ENCODE results near the gene RPTOR. TPM values are rescaled to one million over a fixed set of nuclear protein-coding genes. Genes with fewer than 3 reads are reported as not detected.

The RPTOR gene
- total RNA-seq, 1 donor: 30.0 TPM

DNA sequence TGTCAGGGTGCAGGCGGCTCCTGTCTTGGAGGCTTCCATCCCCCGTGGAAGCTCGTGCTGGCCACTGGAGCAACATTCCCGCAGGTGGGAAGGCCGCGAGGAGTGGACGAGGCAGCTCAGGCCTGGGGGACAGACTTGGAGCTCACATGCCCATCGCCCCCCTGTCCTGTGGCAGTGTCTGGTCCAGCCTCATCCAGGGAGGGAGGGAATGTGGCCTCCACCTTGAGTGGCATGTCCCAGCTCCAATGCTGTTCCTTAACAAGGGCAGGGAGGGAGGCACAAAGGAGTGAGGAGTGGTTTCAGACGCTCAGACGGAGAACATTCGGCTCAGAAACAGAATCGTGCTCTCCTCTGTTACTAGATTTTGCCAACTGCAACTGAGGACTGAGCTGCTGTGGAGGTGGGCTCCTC, 287.6 kb downstream of the RPTOR start:
- peak overlapping the region; percentile 64 for H3K4me3 ChIP-seq (ENCODE audit: low read depth, low read length)
- DNase-seq (ENCODE audit: low read depth): peak; percentile 77
- TF ChIP-seq, protein P1, sequence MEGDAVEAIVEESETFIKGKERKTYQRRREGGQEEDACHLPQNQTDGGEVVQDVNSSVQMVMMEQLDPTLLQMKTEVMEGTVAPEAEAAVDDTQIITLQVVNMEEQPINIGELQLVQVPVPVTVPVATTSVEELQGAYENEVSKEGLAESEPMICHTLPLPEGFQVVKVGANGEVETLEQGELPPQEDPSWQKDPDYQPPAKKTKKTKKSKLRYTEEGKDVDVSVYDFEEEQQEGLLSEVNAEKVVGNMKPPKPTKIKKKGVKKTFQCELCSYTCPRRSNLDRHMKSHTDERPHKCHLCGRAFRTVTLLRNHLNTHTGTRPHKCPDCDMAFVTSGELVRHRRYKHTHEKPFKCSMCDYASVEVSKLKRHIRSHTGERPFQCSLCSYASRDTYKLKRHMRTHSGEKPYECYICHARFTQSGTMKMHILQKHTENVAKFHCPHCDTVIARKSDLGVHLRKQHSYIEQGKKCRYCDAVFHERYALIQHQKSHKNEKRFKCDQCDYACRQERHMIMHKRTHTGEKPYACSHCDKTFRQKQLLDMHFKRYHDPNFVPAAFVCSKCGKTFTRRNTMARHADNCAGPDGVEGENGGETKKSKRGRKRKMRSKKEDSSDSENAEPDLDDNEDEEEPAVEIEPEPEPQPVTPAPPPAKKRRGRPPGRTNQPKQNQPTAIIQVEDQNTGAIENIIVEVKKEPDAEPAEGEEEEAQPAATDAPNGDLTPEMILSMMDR (IDR thresholded peaks at IDR 0.05; ENCODE audit: insufficient read depth, low read length): no peak

DNA sequence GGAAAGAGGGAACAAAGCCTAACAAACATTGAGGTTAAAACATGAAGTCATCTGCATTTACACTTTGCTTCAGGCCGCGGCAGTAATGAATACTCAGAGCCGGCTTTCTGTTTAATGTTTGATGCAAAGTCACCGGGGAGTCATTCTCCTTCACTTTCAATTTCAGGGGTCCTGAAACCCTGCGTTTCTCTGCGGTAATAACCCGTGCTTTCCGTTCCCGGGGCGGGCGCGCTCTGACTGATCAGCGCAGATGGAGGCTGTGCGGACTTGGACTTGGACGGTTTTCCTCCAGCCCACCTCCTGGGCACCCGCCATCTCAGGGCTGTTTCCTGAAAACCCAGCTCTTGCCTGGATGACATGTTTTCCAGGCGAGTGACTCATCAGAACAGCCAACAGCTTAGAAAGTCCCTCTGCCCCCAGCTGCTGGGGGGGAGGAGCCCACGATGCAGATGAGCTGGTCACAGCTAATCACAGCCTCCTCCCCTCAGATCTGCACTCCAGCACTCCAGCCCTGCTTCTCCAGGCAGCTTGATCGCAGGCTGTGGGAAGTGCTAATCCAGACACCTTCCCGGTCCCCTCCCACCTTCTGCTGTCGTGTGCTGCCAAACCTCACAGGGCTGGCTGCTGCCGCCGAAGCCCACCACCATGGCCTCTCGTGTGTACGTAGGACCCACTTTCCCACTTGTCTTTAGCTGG, 288.4 kb downstream of the RPTOR start:
- TF ChIP-seq, protein P1 (IDR thresholded peaks at IDR 0.05; ENCODE audit: insufficient read depth, low read length): no peak
- peak overlapping the region; percentile 64 for H3K4me3 ChIP-seq (ENCODE audit: low read depth, low read length)
- DNase-seq (ENCODE audit: low read depth): peak; percentile 98

DNA sequence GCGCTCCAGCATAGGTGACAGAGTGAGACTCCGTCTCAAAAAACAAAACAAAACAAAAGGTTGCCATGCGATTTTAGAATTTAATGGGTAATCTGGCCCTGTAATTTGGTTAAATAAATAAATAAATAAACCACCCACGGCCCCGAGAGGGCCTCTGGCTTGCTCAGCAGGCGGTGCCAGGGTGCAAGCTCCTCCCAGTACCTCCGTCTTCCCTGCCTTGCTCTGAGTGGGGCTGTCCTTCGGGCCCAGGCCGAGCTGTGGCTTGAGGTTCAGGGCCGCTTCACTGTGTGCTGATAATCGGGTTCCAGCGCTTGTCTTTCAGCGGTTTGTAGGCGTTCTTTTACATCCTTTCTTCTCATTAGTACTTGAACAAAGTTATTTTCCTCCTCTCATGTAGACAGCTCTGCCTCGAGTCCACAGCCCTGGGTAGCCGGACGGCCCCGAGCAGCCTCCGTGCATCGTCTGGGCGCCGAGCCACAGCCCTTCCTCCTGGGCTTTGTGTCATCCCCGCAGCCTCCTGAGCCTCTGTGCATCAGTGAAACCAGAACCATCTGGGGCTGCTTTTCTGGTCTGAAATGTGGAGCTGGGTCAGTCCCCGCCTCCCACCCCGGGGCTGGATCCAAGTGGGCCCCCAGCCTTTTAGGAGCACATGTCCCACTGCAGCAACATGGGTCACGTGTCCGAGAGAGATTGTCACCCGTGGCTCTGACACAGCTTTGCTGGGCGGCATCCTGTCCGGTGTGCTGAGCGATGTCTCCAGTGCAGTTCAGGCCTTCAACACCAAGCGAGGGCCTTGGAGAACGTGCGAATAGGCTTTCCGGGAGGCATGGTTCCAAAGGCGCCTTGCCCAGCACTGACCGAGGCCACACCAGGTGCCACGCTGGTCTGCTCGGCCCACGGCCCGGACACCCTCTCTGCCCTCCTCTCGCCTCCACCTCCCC, 289.6 kb downstream of the RPTOR start:
- no peak overlapping the region for H3K4me3 ChIP-seq (ENCODE audit: low read depth, low read length)
- DNase-seq (ENCODE audit: low read depth): peak; percentile 54
- TF ChIP-seq, protein P1 (IDR thresholded peaks at IDR 0.05; ENCODE audit: insufficient read depth, low read length): no peak

DNA sequence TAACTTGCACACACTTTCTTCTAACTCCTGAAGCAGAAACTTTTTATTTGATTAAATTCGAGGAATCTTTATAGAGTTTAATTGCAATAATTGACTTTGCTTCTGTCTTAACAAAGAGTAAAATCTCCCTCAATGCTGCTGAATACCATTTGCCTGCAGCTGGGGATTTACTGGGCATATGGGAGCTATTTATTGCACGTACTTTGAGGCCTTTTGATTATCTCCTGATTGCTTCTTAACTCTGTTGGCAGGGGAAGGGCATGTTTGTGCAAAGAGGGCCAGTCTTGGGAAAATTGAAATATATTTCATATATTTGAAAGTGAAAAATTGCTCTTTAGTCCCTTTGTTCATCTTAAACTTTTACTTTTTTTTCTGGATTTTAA, 290.2 kb downstream of the RPTOR start:
- TF ChIP-seq, protein P1 (IDR thresholded peaks at IDR 0.05; ENCODE audit: insufficient read depth, low read length): no peak
- no peak overlapping the region for H3K4me3 ChIP-seq (ENCODE audit: low read depth, low read length)
- no peak for DNase-seq (ENCODE audit: low read depth)

DNA sequence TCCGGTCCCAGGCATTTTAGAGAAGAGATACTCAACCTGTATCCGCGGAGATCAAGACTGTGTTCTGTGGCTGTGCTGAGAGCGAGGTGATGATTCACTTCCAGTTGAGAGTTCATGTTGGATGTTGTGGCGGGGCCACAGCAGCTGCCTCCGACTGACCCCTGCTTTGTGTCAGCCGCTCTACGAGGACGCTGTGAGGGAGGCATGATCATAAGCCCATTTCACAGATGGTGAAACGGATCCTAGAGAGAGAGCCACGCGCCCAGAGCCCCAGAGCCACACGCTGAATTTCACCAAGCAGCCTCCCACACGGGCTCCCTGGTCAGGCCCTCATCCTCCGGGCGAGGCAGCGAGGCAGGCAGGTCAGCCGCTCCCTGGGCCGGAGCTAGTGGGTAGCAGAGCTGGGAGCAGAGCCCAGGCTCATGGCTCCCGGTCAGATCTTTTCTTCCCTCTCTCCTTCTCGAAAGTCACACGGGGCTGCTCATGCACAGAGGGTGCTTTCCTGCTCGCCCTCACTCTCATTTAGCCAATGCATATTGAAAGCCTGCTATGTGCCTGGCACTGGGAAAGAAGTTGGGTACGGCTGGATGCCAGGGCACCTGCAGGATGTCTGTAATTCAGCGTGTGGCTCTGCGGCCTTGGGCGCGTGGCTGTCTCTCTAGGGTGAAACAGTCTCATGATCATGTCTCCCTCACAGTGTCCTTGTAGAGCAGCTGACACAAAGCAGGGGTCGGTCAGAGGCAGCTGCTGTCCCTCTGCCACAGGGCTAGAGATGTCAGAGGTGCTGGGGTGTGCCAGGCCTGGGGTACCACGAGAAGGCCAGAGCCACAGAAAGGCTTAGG, 291.4 kb downstream of the RPTOR start:
- no peak overlapping the region for H3K4me3 ChIP-seq (ENCODE audit: low read depth, low read length)
- TF ChIP-seq, protein P1 (IDR thresholded peaks at IDR 0.05; ENCODE audit: insufficient read depth, low read length): no peak
- no peak for DNase-seq (ENCODE audit: low read depth)

DNA sequence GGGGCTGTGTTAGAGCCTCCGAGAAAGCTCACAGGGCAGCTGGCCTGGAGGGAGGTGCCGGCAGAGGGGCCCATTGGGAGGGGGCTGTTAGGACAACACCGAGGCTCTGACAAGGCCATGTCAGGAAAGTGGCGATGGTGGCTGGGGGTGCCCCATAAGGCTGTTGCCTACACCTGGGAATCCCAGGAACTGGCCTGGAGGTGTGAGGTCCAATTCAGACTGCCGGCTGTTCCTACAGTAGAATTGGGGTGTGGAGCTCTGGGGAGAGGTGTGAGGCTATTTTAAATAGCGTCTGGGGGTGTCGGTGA, 292.0 kb downstream of the RPTOR start:
- TF ChIP-seq, protein P1 (IDR thresholded peaks at IDR 0.05; ENCODE audit: insufficient read depth, low read length): no peak
- DNase-seq (ENCODE audit: low read depth): no peak
- H3K4me3 ChIP-seq (ENCODE audit: low read depth, low read length): no peak overlapping the region

Measured in fibroblast of the aortic adventitia (primary cell).